Esophagus muscularis mucosa (tissue), 4 donors: ENCODE results near the gene ARID3C. TPM values are rescaled to one million over a fixed set of nuclear protein-coding genes. Genes with fewer than 3 reads are reported as not detected.

Source experiments
- DNase-seq: peaks from one replicate; pipeline ENCODE4 v3.0.0-alpha.2; 2017; ENCODE audit errors: extremely low spot score
- H3K27ac ChIP-seq, 4 donors: fragments of 200-600 bp; sonication (generic); replicated peaks in 1 of 4; 1 replicate in 3 of 4; 2 replicates in 1 of 4; pipeline ENCODE4 v1.5.1; 2016 to 2019; ENCODE audit warnings: mild to moderate bottlenecking in 1 of 4
- H3K27me3 ChIP-seq, 4 donors: fragments of 200-600 bp; sonication (generic); one replicate each; pipeline versions ENCODE4 v1.5.1 to v1.6.0; 2016 to 2019
- H3K36me3 ChIP-seq, 4 donors: fragments of 200-600 bp; sonication (generic); one replicate each; pipeline ENCODE4 v1.5.1; 2016 to 2019
- H3K4me1 ChIP-seq, 4 donors: fragments of 200-600 bp; sonication (generic); one replicate each; pipeline ENCODE4 v1.5.1; 2016 to 2019
- H3K4me3 ChIP-seq, 4 donors: fragments of 200-600 bp; sonication (generic); 1 replicate in 2 of 4; 2 replicates in 2 of 4; pipeline ENCODE4 v1.5.1; 2016 to 2019; ENCODE audit warnings: mild to moderate bottlenecking in 4 of 4, moderate library complexity in 1 of 4
- H3K9me3 ChIP-seq, 4 donors: fragments of 200-600 bp; sonication (generic); 1 replicate in 3 of 4; 2 replicates in 1 of 4; pipeline ENCODE4 v1.5.1; 2016 to 2019
- CTCF ChIP-seq, 3 experiments: fragments of 200-600 bp in 2 of 3; fragments of 450-650 bp in 1 of 3; sonication (generic) in 2 of 3; IDR thresholded peaks; one replicate each; pipeline ENCODE4 v1.5.1; 2017 to 2019; ENCODE audit warnings: antibody characterized with exemption in 3 of 3, mild to moderate bottlenecking in 2 of 3, moderate library complexity in 1 of 3
- EP300 ChIP-seq: sonication (generic); formaldehyde crosslinking; IDR thresholded peaks from one replicate; pipeline ENCODE4 v1.6.1; 2017; ENCODE audit warnings: antibody characterized with exemption
- POLR2A ChIP-seq: fragments of 450-650 bp; IDR thresholded peaks from one replicate; pipeline ENCODE4 v1.6.1; 2017; ENCODE audit warnings: antibody characterized with exemption, moderate library complexity, mild to moderate bottlenecking, low read depth
- POLR2AphosphoS5 ChIP-seq, 2 donors: sonication (generic); formaldehyde crosslinking; IDR thresholded peaks; one replicate each; pipeline ENCODE4 v1.6.1; 2017; ENCODE audit warnings: antibody characterized with exemption in 2 of 2
- whole genome bisulfite sequencing: methylation state at CpG from one replicate; pipeline ENCODE4 v1.1.5; 2018; 5-methylcytosine and 5-hydroxymethylcytosine counted together
- intact Hi-C: fragments of 100-400 bp; cut with DNase I; formaldehyde crosslinking; loops from one replicate; pipeline ENCODE4 v1.15.1; 2023
- total RNA-seq, 4 donors: library from RNA; depleted of rRNA; stranded (reverse); fragments of >200 nt; gene quantifications; one replicate each; pipeline versions ENCODE4 v1.1.0 to v1.2.1, GENCODE V29; 2016

Gene ARID3C
- total RNA-seq, 4 donors from 2014 or later: not detected

- intact Hi-C loops: loop anchor here (10.0 kb wide), 1 partner anchor 269 kb away; no protein-coding TSS in a partner anchor
- Histone ChIP-seq H3K27me3 (no peaks in the 10 kb centered on the region), H3K4me3 (no peak overlapping the region), H3K36me3 (no peaks in the 10 kb centered on the region), H3K9me3 (no peaks in the 10 kb centered on the region), H3K4me1 (peaks cover 0 to 7% (median 0%) of the 10 kb centered on the region in 4 donors), H3K27ac (no peak overlapping the region)
- WGBS: 49% methylated on average over 4 of the region's 4 CpGs
- DNase-seq: no peak
- TF ChIP-seq POLR2AphosphoS5 (IDR thresholded peaks at IDR 0.05) (peak in 1 of 2 donors; percentile 39), POLR2A (no peak), EP300 (no peak), CTCF (IDR thresholded peaks at IDR 0.05) (peak; percentile 88 to 97 (median 91))
Observed at GRCh38 chr9:34603610-34604231, 25.1 kb downstream of the ARID3C start.

GRCh38 chr9:34601937-34602573, 26.8 kb downstream of the ARID3C start:
- TF ChIP-seq CTCF (IDR thresholded peaks at IDR 0.05): no peak
- TF ChIP-seq POLR2AphosphoS5 (IDR thresholded peaks at IDR 0.05): no peak
- no peak for TF ChIP-seq EP300
- no peak for TF ChIP-seq POLR2A
- 78% methylated on average over 6 of the region's 6 CpGs for WGBS

GRCh38 chr9:34600908-34601307, 28.0 kb downstream of the ARID3C start:
- intact Hi-C loops: loop anchor here (10.0 kb wide), 1 partner anchor 266 kb away; no protein-coding TSS in a partner anchor
- Histone ChIP-seq H3K9me3 (no peaks in the 10 kb centered on the region), H3K36me3 (no peaks in the 10 kb centered on the region), H3K27ac (no peak overlapping the region), H3K27me3 (no peaks in the 10 kb centered on the region), H3K4me3 (no peak overlapping the region), H3K4me1 (peaks cover 0 to 7% (median 0%) of the 10 kb centered on the region in 4 donors)
- whole genome bisulfite sequencing: 0% methylated on average over 1 of the region's 1 CpG
- no peak for DNase-seq
- no peak for TF ChIP-seq POLR2A
- no peak for TF ChIP-seq EP300
- TF ChIP-seq POLR2AphosphoS5 (IDR thresholded peaks at IDR 0.05): no peak
- no peak for TF ChIP-seq CTCF (IDR thresholded peaks at IDR 0.05)

More at GRCh38 chr9:34601937-34602573, 26.8 kb downstream of the ARID3C start:
- H3K27me3 ChIP-seq: no peaks in the 10 kb centered on the region
- no peaks in the 10 kb centered on the region for H3K36me3 ChIP-seq
- H3K27ac ChIP-seq: no peak overlapping the region
- H3K4me1 ChIP-seq: peaks cover 0 to 7% (median 0%) of the 10 kb centered on the region in 4 donors
- DNase-seq: no peak
- no peaks in the 10 kb centered on the region for H3K9me3 ChIP-seq
- intact Hi-C loops: loop anchor here (10.0 kb wide), 1 partner anchor 267 kb away; no protein-coding TSS in a partner anchor
- no peak overlapping the region for H3K4me3 ChIP-seq

- H3K36me3 ChIP-seq: no peaks in the 10 kb centered on the region
- H3K4me3 ChIP-seq: no peak overlapping the region
- H3K9me3 ChIP-seq: no peaks in the 10 kb centered on the region
- WGBS: 67% methylated on average over 1 of the region's 1 CpG
- intact Hi-C loops: loop anchor here (10.0 kb wide), 2 partner anchors 55 to 165 kb away; partner anchors contain the start of gene IL11RA
- H3K27ac ChIP-seq: no peak overlapping the region
- TF ChIP-seq POLR2A (no peak), CTCF (IDR thresholded peaks at IDR 0.05) (no peak), EP300 (no peak), POLR2AphosphoS5 (IDR thresholded peaks at IDR 0.05) (no peak)
- no peak for DNase-seq
- H3K4me1 ChIP-seq: peaks cover 0 to 8% (median under 1%) of the 10 kb centered on the region in 4 donors
- H3K27me3 ChIP-seq: peaks cover 0 to under 1% (median 0%) of the 10 kb centered on the region in 4 donors
Observed at GRCh38 chr9:34599546-34599945, 29.3 kb downstream of the ARID3C start.
